ENCODE results near the gene LENG9.
"Not testable (repeated sequence)": the region's sequence is repeated elsewhere in the genome, so short reads cannot be mapped to it uniquely, and the experiment has no call there.

LENG9 gene

GRCh38 chr19:54457773-54458647 is 5.6 kb downstream of the LENG9 start:
- DNase-seq: no peak

DNA sequence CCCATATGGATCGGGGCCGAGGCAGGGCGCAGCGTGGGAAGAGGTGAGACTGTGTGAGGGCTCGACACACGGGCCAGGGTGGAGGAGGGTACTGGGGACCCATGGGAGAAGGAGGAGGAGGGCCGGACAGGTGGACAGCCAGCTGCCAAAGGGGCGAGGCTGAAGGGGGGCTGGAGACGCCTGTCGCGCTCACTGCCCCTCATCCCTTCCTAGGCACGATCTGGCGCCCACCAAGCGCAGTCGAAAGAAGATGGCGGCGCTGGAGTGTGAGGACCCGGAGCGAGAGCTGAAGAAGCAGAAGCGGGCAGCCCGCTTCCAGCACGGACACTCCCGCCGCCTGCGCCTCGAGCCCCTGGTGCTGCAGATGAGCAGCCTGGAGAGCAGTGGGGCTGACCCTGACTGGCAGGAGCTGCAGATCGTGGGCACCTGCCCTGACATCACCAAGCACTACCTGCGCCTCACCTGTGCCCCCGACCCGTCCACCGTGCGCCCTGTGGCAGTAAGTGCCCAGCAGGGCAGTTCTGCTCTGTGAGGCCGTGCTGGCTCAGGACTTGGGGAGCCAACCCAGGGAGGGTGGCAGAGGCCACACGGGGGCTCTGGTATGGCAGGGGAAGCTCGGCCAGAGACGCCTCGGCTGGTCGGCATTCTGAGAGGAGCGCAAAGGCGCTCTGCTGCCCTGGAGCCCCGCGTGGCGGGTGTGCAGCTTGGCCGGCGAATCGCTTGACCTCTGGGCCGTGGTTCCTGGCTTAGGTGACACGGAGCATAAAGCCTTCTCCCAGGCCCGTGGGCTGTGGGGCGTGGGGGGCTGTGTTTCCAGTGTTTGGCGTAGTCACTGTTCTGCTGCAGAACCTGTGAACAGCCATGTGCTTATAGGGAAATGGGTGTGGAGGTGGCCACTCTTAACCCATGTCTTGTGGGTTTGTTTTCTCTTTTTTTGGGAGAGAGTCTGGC is 6.9 kb downstream of the LENG9 start:
- DNase-seq: no peak

DNA sequence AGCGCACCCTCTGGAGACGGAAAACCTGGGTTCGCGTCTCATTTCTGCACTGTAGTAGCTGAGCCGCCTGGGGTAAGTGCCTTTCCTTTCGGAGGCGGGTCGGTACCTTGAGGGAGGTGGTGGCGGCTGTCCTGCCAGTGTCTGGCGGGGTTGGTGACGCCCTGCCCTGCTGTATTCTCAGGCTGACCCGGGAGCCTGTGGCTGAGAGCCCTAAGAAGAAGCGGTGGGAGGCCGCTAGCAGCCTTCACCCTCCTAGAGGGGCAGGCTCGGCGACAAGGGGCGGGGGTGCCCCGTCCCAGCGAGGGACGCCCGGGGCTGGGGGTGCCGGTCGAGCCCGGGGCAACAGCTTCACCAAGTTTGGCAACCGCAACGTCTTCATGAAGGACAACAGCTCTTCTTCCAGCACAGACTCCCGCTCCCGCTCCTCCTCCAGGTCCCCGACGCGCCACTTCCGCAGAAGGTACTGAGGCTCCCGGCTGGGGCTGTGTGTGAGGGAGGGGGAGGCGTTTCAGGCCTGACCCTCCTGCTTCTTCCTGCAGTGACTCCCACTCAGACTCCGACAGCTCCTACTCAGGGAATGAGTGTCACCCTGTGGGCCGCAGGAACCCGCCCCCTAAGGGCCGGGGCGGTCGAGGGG is 7.7 kb downstream of the LENG9 start:
- no peak for DNase-seq

GRCh38 chr19:54454781-54455675 is 8.6 kb downstream of the LENG9 start:
- DNase-seq: no peak

DNA sequence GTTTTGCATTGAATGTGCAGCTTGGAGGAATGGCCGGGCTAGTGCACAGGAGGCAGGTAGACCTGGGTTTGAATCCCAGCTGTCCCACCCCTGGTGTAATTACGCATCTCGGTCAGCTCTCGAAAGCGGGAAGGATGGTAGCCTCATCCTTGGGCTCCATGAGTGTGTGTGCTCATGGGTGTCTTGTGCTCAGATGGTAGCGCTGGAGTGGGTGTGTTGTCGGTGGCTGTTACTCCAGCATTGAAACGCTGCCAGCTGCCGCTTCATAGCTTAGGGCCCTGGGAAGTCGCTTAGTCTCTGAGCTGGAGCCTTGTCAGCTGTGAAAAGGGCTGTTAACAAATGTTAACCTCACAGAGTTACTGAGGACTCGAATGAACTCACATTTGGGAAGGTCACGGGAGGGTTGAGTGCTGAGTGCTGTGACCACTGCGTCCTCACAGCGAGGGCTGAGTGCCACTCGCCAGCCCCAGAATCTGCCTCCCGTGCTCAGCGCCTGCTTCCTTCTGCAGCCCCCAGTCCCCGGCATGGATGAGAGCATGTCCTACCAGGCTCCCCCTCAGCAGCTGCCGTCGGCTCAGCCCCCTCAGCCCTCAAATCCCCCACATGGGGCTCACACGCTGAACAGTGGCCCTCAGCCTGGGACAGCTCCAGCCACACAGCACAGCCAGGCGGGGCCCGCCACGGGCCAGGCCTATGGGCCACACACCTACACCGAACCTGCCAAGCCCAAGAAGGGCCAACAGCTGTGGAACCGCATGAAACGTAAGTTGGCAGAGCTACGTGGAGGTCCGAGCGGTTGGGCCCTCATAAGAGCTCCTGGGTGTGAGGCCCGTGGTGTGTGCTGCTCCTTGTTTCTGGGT is 9.4 kb downstream of the LENG9 start:
- no peak for DNase-seq

DNA sequence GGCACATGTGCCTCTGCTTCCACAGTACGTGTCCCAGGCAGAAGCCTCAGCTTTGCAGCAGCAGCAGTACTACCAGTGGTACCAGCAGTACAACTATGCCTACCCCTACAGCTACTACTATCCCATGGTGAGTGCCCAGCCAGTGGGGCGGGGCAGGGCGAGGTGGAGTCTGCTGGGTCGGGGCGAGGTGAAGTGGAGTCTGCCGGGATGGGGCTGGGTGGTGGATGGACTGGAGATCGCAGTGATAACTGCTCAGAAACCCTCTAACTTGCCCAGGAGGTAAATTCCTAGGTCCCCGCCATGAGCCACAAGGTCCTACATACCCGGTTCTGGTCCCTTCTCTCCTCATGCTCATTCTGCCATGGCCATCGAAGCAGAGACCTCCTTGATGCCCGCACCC is 11.0 kb downstream of the LENG9 start:
- DNase-seq: no peak

GRCh38 chr19:54451997-54452396 is 11.6 kb downstream of the LENG9 start:
- no peak for DNase-seq

DNA sequence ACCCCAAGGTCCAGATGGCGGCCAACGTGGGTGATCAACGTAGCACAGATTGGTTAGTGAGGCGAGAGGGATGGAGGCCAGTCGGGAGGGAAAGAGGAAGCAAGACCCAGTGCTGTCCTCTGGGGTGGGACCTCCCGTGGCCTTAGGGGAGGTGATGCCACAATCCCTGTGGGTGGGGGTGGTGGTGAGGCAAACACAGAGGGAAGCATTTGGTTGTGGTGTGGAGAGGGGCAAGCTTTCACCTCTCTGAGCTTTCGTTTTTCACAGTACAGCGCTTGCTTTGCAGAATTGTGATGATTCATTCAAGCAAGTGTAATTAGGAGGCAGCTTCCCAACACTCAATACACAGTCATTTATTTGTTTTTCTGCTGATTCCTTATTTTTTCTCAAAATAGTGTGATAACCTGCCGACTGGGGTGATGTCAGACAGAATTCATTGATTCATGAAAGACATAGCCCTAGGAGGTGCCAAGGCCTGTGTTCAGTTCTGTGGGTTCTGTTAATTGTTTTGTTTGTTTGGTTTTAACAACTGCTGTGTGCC is 12.2 kb downstream of the LENG9 start:
- peak in 1 of 2 experiments; percentile 7 for DNase-seq

GRCh38 chr19:54449701-54450069 is 13.9 kb downstream of the LENG9 start:
- DNase-seq: no peak

GRCh38 chr19:54448774-54449700 is 14.5 kb downstream of the LENG9 start, which contains the start of gene LENG8:
Gene LENG8 (plus strand): TSS chr19:54449199. CDS start chr19:54451345, 2,146 bp downstream.
- peak; percentile 94 for DNase-seq

- peak; percentile 17 to 27 for DNase-seq
These were observed 15.4 kb downstream of the LENG9 start for GRCh38 chr19:54448040-54448773.

- not testable (repeated sequence) for DNase-seq
These were observed 17.2 kb downstream of the LENG9 start for GRCh38 chr19:54446349-54446748.

DNA sequence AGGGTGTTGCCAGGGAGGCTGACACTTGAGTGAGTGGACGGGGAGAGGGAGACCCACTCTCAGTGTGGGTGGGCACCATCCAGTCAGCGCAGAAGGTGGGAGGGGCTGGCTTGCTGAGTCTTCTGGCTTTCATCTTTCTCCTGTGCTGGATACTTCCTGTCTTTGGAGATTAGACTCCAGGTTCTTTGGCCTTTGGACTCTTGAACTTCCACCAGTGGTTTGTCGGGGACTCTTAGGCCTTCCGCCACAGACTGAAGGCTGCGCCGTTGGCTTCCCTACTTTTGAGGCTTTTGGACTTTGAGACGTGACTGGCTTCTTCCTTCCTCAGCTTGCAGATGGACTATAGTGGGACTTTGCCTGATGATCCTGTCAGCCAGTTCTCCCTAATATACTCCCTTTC is 18.8 kb downstream of the LENG9 start:
- DNase-seq: no peak

GRCh38 chr19:54440641-54441040 is 22.9 kb downstream of the LENG9 start:
- DNase-seq: no peak

DNA sequence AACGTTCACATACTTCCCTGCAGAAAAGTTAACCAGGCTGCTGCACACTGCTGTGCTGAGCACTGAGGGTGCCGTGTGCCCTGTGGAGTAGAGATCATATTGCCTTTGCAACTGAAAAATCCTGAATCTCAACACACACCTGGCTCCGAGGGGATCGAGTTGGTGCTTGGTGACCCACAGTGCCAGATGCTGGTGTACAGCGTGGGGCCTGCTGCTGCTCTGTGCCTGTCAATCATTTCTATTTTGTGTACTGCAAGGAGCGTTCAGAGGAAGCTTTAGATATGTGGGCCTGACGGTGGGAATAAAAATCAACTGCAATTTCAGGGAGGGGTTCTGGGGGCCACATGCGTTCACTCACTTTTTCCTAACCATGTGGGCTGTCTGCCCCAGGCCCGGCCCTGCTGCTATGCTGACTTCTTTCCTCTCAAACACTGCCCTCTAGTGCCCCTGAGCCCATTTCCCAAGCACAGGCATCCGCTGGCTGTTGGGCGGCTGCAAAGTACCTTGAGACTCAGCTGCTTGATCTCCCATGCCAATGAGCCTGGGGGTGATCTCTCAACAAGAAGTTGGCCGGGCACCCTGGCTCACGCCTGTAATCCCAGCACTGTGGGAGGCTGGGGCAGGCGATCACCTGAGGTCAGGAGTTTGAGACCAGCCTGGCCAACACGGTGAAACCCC is 24.3 kb downstream of the LENG9 start:
- peak in 1 of 2 experiments; percentile 4 for DNase-seq

DNA sequence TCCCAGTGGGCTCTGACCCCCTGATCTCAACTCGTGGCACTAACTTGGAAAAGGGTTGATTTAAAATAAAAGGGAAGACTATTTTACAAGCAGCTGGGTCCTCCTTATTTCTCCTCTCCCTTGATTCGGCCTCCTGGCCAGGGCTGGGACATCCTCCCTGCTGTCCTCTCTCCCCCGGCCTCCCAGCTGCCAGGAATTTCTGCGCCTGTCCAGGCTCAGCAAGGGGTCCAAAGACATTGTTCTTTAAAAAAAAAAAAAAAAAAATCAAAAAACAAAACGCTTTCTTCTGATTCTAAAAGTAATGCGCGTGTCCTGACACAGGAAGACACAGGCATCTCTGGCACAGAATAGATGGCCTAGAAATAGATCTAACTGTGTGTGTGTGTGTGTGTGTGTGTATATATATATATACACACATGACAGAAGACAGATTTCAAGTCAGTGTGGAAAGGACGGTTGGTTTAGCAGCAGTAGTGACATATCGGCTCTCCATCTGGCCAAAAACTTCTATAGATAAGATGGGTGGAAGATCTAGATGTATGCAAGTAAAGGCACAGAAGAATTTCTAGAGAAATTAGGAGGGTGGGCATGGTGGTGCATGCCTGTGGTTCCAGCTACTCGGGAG is 26.8 kb downstream of the LENG9 start:
- no peak for DNase-seq

GRCh38 chr19:54436031-54436523 is 27.5 kb downstream of the LENG9 start:
- DNase-seq: no peak

Measured in NCI-H2081 (cell line).